H1 (cell line): ENCODE measurements around the gene NELFA. TPM values are rescaled to one million over a fixed set of nuclear protein-coding genes. Genes with fewer than 3 reads are reported as not detected.

Experiments used
- CHD1 ChIP-seq: IDR thresholded peaks from 2 replicates; pipeline ENCODE4 v1.6.1; 2012; ENCODE audit warnings: low read depth, low read length, improper control_type of control experiment
- MAFK ChIP-seq: IDR thresholded peaks from 2 replicates; pipeline ENCODE4 v1.6.1; 2012; ENCODE audit warnings: low read depth, mild to moderate bottlenecking, improper control_type of control experiment, low read length
- POLR2A ChIP-seq, 2 experiments: IDR thresholded peaks; 1 replicate in 1 of 2; 2 replicates in 1 of 2; pipeline ENCODE4 v1.6.1; 2011; ENCODE audit warnings: low read depth in 2 of 2, low read length in 2 of 2, mild to moderate bottlenecking in 2 of 2; ENCODE audit errors: control extremely low read depth in 1 of 2
- RBBP5 ChIP-seq: IDR thresholded peaks from 2 replicates; pipeline ENCODE4 v1.7.1; 2012; ENCODE audit warnings: low read depth, mild to moderate bottlenecking, inconsistent platforms, low read length, moderate library complexity, borderline replicate concordance
- SAP30 ChIP-seq: fragments of 300-600 bp; sonication (generic); IDR thresholded peaks from 2 replicates; pipeline ENCODE4 v1.7.1; 2012; ENCODE audit warnings: low read length, moderate library complexity, mild to moderate bottlenecking, inconsistent platforms; ENCODE audit not compliant: insufficient read depth, insufficient replicate concordance
- SP2 ChIP-seq: IDR thresholded peaks from 2 replicates; pipeline ENCODE4 v1.6.1; 2012; ENCODE audit warnings: mild to moderate bottlenecking, low read length, inconsistent platforms
- TBP ChIP-seq: IDR thresholded peaks from 2 replicates; pipeline ENCODE4 v1.6.1; 2011; ENCODE audit warnings: low read depth, low read length, improper control_type of control experiment
- TCF12 ChIP-seq: IDR thresholded peaks from 2 replicates; pipeline ENCODE4 v1.6.1; 2011; ENCODE audit warnings: low read depth, mild to moderate bottlenecking, low read length
- YY1 ChIP-seq: IDR thresholded peaks from 2 replicates; pipeline ENCODE4 v1.6.1; 2011; ENCODE audit warnings: low read depth, mild to moderate bottlenecking, low read length
- polyA plus RNA-seq, 7 experiments: library from polyadenylated mRNA; depleted of rRNA in 3 of 7; stranded (reverse) in 5 of 7; unstranded in 2 of 7; fragments of >200 nt in 5 of 7; fragments of 200-250 nt in 2 of 7; gene quantifications; 1 replicate in 5 of 7; 2 replicates in 1 of 7; 4 replicates in 1 of 7; pipeline versions ENCODE4 v1.2.1 to v1.2.3, GENCODE V29; 2011 to 2013; ENCODE audit warnings: missing spikeins in 2 of 7, mixed read lengths in 2 of 7
- total RNA-seq: library from RNA; stranded (reverse); fragmentation: NEBNext Ultra II Directional; extraction: Animal tissue kit (Norgen Biotek cat#: 25700); gene quantifications from 2 replicates; pipeline ENCODE4 v1.2.1, GENCODE V29; 2021
- TF ChIP-seq, protein P1 (sequence below): fragments of 300-600 bp; sonication (generic); IDR thresholded peaks from 2 replicates; pipeline ENCODE4 v1.7.1; 2012; ENCODE audit warnings: low read length, moderate library complexity, mild to moderate bottlenecking, inconsistent platforms; ENCODE audit not compliant: insufficient replicate concordance
- TF ChIP-seq, protein P2 (sequence below): IDR thresholded peaks from 2 replicates; pipeline ENCODE4 v1.6.1; 2012; ENCODE audit warnings: low read length, inconsistent platforms

The NELFA gene
- total and polyA plus RNA-seq, 2 of the 8 experiments (the other 6 are each of a cell fraction or from before 2014, with no cell fraction given), result 41.8 to 57.5 TPM

- TF ChIP-seq, protein P1, sequence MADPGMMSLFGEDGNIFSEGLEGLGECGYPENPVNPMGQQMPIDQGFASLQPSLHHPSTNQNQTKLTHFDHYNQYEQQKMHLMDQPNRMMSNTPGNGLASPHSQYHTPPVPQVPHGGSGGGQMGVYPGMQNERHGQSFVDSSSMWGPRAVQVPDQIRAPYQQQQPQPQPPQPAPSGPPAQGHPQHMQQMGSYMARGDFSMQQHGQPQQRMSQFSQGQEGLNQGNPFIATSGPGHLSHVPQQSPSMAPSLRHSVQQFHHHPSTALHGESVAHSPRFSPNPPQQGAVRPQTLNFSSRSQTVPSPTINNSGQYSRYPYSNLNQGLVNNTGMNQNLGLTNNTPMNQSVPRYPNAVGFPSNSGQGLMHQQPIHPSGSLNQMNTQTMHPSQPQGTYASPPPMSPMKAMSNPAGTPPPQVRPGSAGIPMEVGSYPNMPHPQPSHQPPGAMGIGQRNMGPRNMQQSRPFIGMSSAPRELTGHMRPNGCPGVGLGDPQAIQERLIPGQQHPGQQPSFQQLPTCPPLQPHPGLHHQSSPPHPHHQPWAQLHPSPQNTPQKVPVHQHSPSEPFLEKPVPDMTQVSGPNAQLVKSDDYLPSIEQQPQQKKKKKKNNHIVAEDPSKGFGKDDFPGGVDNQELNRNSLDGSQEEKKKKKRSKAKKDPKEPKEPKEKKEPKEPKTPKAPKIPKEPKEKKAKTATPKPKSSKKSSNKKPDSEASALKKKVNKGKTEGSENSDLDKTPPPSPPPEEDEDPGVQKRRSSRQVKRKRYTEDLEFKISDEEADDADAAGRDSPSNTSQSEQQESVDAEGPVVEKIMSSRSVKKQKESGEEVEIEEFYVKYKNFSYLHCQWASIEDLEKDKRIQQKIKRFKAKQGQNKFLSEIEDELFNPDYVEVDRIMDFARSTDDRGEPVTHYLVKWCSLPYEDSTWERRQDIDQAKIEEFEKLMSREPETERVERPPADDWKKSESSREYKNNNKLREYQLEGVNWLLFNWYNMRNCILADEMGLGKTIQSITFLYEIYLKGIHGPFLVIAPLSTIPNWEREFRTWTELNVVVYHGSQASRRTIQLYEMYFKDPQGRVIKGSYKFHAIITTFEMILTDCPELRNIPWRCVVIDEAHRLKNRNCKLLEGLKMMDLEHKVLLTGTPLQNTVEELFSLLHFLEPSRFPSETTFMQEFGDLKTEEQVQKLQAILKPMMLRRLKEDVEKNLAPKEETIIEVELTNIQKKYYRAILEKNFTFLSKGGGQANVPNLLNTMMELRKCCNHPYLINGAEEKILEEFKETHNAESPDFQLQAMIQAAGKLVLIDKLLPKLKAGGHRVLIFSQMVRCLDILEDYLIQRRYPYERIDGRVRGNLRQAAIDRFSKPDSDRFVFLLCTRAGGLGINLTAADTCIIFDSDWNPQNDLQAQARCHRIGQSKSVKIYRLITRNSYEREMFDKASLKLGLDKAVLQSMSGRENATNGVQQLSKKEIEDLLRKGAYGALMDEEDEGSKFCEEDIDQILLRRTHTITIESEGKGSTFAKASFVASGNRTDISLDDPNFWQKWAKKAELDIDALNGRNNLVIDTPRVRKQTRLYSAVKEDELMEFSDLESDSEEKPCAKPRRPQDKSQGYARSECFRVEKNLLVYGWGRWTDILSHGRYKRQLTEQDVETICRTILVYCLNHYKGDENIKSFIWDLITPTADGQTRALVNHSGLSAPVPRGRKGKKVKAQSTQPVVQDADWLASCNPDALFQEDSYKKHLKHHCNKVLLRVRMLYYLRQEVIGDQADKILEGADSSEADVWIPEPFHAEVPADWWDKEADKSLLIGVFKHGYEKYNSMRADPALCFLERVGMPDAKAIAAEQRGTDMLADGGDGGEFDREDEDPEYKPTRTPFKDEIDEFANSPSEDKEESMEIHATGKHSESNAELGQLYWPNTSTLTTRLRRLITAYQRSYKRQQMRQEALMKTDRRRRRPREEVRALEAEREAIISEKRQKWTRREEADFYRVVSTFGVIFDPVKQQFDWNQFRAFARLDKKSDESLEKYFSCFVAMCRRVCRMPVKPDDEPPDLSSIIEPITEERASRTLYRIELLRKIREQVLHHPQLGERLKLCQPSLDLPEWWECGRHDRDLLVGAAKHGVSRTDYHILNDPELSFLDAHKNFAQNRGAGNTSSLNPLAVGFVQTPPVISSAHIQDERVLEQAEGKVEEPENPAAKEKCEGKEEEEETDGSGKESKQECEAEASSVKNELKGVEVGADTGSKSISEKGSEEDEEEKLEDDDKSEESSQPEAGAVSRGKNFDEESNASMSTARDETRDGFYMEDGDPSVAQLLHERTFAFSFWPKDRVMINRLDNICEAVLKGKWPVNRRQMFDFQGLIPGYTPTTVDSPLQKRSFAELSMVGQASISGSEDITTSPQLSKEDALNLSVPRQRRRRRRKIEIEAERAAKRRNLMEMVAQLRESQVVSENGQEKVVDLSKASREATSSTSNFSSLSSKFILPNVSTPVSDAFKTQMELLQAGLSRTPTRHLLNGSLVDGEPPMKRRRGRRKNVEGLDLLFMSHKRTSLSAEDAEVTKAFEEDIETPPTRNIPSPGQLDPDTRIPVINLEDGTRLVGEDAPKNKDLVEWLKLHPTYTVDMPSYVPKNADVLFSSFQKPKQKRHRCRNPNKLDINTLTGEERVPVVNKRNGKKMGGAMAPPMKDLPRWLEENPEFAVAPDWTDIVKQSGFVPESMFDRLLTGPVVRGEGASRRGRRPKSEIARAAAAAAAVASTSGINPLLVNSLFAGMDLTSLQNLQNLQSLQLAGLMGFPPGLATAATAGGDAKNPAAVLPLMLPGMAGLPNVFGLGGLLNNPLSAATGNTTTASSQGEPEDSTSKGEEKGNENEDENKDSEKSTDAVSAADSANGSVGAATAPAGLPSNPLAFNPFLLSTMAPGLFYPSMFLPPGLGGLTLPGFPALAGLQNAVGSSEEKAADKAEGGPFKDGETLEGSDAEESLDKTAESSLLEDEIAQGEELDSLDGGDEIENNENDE, result no peak
- TF ChIP-seq SP2 (no peak), YY1 (no peak), TBP (no peak), SAP30 (no peak), MAFK (no peak), CHD1 (no peak), RBBP5 (no peak), POLR2A (IDR thresholded peaks at IDR 0.05; ENCODE audit: control extremely low read depth in 1 of 2, low read depth in 2 of 2, low read length in 2 of 2) (no peak), TCF12 (no peak)
- TF ChIP-seq, protein P2, sequence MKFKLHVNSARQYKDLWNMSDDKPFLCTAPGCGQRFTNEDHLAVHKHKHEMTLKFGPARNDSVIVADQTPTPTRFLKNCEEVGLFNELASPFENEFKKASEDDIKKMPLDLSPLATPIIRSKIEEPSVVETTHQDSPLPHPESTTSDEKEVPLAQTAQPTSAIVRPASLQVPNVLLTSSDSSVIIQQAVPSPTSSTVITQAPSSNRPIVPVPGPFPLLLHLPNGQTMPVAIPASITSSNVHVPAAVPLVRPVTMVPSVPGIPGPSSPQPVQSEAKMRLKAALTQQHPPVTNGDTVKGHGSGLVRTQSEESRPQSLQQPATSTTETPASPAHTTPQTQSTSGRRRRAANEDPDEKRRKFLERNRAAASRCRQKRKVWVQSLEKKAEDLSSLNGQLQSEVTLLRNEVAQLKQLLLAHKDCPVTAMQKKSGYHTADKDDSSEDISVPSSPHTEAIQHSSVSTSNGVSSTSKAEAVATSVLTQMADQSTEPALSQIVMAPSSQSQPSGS, result no peak
These were observed 28.1 kb upstream of the NELFA start (continued) for GRCh38 chr4:2036866-2037265.
